Right lobe of liver (tissue), 4 donors: ENCODE measurements around the gene EXOSC7.

Source experiments
- POLR2A ChIP-seq: fragments of 450-650 bp; IDR thresholded peaks from one replicate; pipeline ENCODE4 v1.6.1; 2017; ENCODE audit warnings: antibody characterized with exemption, mild to moderate bottlenecking
- TF ChIP-seq, protein P1 (sequence below), 4 donors: fragments of 200-600 bp in 3 of 4; fragments of 450-650 bp in 1 of 4; IDR thresholded peaks; one replicate each; pipeline versions ENCODE4 v1.5.1 to v1.8.0; 2016 to 2022; ENCODE audit warnings: antibody characterized with exemption in 4 of 4, mild to moderate bottlenecking in 2 of 4
- donor health status: DM: no; HTN: no; CAD: no.
- donor health status: DM: no; HTN: no; CAD: no.
- donor health status: DM: no; HTN: yes; CAD: no.

DNA sequence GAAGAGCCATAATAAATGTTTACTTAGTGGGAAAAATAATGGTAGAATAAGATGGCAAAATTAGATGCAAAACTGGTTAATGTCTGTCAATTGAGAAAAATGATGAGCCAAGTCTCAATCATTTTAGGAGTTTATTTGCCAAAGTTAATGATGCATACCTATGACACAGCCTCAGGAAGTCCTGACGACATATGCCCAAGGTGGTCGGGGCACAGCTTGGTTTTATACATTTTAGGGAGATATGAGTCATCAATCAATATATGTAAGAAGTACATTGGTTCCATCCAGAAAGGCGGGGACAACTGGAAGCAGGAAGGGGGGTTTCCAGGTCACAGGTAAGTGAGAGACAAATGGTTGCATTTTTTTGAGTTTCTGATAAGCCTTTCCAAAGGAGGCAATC lies 81.5 kb downstream of the EXOSC7 start:
- TF ChIP-seq, protein P1, sequence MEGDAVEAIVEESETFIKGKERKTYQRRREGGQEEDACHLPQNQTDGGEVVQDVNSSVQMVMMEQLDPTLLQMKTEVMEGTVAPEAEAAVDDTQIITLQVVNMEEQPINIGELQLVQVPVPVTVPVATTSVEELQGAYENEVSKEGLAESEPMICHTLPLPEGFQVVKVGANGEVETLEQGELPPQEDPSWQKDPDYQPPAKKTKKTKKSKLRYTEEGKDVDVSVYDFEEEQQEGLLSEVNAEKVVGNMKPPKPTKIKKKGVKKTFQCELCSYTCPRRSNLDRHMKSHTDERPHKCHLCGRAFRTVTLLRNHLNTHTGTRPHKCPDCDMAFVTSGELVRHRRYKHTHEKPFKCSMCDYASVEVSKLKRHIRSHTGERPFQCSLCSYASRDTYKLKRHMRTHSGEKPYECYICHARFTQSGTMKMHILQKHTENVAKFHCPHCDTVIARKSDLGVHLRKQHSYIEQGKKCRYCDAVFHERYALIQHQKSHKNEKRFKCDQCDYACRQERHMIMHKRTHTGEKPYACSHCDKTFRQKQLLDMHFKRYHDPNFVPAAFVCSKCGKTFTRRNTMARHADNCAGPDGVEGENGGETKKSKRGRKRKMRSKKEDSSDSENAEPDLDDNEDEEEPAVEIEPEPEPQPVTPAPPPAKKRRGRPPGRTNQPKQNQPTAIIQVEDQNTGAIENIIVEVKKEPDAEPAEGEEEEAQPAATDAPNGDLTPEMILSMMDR (IDR thresholded peaks at IDR 0.05) = no peak
- TF ChIP-seq POLR2A = no peak
